ENCODE data around the gene DCAF7. TPM values are rescaled to one million over a fixed set of nuclear protein-coding genes. Genes with fewer than 3 reads are reported as not detected.
A peak's percentile ranks its signal among the peaks of the same experiment; 100 is the strongest.

The DCAF7 gene
- total and polyA plus RNA-seq, 4 donors: 13.2 to 24.0 (median 15.0) TPM

DNA sequence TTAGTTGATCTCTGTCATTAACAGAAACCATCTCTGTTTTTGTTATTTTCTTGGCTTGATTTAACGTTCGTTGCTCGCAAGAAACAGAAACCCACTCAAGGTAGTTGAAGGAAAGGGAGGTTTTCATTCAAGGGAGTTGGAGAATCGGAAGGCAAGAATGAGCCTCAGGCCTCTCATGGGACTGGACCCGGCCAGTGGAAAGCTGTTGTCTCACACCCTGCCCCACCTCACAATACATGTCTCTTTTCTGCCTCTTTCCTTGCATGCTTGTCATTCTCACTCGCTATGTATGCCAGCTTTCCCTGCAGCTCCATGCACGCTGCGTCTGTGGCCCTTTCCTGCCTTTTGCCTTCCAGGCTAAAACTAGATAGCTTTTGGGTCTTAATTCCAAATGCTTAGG lies 18.3 kb downstream of the DCAF7 start:
- H3K9ac ChIP-seq (ENCODE audit: low read depth in 1 of 2, low read length in 2 of 2): no peak overlapping the region
- TF ChIP-seq, protein P1, sequence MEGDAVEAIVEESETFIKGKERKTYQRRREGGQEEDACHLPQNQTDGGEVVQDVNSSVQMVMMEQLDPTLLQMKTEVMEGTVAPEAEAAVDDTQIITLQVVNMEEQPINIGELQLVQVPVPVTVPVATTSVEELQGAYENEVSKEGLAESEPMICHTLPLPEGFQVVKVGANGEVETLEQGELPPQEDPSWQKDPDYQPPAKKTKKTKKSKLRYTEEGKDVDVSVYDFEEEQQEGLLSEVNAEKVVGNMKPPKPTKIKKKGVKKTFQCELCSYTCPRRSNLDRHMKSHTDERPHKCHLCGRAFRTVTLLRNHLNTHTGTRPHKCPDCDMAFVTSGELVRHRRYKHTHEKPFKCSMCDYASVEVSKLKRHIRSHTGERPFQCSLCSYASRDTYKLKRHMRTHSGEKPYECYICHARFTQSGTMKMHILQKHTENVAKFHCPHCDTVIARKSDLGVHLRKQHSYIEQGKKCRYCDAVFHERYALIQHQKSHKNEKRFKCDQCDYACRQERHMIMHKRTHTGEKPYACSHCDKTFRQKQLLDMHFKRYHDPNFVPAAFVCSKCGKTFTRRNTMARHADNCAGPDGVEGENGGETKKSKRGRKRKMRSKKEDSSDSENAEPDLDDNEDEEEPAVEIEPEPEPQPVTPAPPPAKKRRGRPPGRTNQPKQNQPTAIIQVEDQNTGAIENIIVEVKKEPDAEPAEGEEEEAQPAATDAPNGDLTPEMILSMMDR (IDR thresholded peaks at IDR 0.05; ENCODE audit: low read depth, low read length, missing input control): no peak
- no peak for TF ChIP-seq SP1 (IDR thresholded peaks at IDR 0.05)
- no peaks in the 10 kb centered on the region for H3K36me3 ChIP-seq (ENCODE audit: control insufficient read depth in 4 of 4, insufficient read depth in 3 of 4, low read depth in 1 of 4, low read length in 3 of 4)
- H3K9me3 ChIP-seq (ENCODE audit: control insufficient read depth in 4 of 4, low read length in 3 of 4): no peaks in the 10 kb centered on the region
- no peak overlapping the region for H3K4me3 ChIP-seq (ENCODE audit: low read depth in 1 of 3, low read length in 3 of 3)
- no peak for DNase-seq (ENCODE audit: low spot score)
- H3K27ac ChIP-seq (ENCODE audit: low read depth in 1 of 2, low read length in 2 of 2): no peak overlapping the region
- no peaks in the 10 kb centered on the region for H3K27me3 ChIP-seq (ENCODE audit: control insufficient read depth in 4 of 4, insufficient read depth in 4 of 4, low read length in 3 of 4)
- WGBS: 94% methylated on average over 8 of the region's 8 CpGs
- peaks cover 0 to 10% (median 4%) of the 10 kb centered on the region in 4 donors for H3K4me1 ChIP-seq (ENCODE audit: control insufficient read depth in 4 of 4, insufficient read depth in 4 of 4, low read length in 3 of 4)

DNA sequence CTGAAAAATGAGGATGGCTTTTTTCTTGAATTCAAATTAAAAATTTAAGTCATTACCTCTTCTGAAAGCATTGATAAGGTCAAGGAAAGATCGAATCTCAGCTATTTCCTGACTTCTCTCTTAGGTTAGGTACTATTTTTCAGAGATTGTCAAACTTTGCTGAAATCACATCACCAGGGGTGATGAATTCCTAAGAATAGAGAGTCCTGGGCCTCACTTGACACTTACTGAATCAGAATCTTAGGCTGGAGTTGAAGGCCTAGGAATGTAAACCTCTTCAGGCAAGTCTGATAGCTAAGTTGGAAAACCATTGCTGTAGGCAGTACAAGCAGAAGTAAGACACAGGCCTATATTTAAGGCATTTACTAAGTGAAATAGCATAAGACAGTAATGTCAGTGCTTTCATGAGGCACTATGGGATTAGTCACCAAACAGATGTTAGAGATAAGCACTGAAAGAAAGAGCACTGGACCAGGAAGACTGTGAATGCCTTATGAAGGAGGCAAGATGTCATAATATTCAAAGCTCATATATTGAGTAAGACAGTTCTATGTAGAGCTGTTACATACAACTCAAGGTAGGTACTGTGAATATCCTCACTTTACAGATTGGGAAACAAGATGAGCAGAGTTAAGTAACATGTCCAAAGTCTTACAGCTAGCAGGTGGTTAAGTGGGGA lies 21.5 kb downstream of the DCAF7 start:
- TF ChIP-seq HNF4A (conservative IDR thresholded peaks at IDR 0.05) (peak; percentile 14 to 34), GABPA (IDR thresholded peaks at IDR 0.05 in 1 of 2, conservative IDR thresholded peaks at IDR 0.05 in 1 of 2) (no peak), HNF4G (IDR thresholded peaks at IDR 0.05) (no peak), NR2F2 (IDR thresholded peaks at IDR 0.05) (no peak)
- TF ChIP-seq, protein P1 (IDR thresholded peaks at IDR 0.05; ENCODE audit: low read depth, low read length, missing input control): no peak
- TF ChIP-seq, protein P2, sequence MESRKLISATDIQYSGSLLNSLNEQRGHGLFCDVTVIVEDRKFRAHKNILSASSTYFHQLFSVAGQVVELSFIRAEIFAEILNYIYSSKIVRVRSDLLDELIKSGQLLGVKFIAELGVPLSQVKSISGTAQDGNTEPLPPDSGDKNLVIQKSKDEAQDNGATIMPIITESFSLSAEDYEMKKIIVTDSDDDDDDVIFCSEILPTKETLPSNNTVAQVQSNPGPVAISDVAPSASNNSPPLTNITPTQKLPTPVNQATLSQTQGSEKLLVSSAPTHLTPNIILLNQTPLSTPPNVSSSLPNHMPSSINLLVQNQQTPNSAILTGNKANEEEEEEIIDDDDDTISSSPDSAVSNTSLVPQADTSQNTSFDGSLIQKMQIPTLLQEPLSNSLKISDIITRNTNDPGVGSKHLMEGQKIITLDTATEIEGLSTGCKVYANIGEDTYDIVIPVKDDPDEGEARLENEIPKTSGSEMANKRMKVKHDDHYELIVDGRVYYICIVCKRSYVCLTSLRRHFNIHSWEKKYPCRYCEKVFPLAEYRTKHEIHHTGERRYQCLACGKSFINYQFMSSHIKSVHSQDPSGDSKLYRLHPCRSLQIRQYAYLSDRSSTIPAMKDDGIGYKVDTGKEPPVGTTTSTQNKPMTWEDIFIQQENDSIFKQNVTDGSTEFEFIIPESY (IDR thresholded peaks at IDR 0.05): no peak
- DNase-seq (ENCODE audit: low spot score): no peak
- Histone ChIP-seq H3K27me3 (ENCODE audit: control insufficient read depth in 4 of 4, insufficient read depth in 4 of 4, low read length in 3 of 4) (no peaks in the 10 kb centered on the region), H3K9ac (ENCODE audit: low read depth in 1 of 2, low read length in 2 of 2) (no peak overlapping the region), H3K36me3 (ENCODE audit: control insufficient read depth in 4 of 4, insufficient read depth in 3 of 4, low read depth in 1 of 4, low read length in 3 of 4) (no peaks in the 10 kb centered on the region), H3K27ac (ENCODE audit: low read depth in 1 of 2, low read length in 2 of 2) (no peak overlapping the region), H3K4me3 (ENCODE audit: low read depth in 1 of 3, low read length in 3 of 3) (no peak overlapping the region), H3K9me3 (ENCODE audit: control insufficient read depth in 4 of 4, low read length in 3 of 4) (no peaks in the 10 kb centered on the region), H3K4me1 (ENCODE audit: control insufficient read depth in 4 of 4, insufficient read depth in 4 of 4, low read length in 3 of 4) (peaks cover 0 to 10% (median 4%) of the 10 kb centered on the region in 4 donors)
- WGBS: 93% methylated on average over 1 of the region's 1 CpG

DNA sequence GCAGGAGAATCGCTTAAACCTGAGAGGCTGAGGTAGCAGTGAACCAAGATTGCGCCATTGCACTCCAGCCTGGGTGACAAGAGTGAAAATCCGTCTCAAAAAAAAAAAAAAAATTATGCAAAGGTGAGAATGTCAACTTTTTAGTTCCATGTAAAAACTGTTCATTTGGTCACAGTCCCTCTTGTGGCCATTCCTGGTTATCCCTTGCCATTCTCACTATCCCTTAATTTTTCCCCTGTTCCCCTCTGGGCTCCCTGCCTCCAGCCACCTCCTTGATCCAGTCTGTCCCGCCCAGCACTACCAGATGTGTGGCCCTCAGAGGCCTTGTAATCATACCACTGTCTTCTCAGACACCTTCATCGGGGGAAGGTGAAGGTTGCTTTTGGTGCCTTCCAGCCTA lies 23.4 kb downstream of the DCAF7 start:
- H3K4me3 ChIP-seq (ENCODE audit: low read depth in 1 of 3, low read length in 3 of 3): no peak overlapping the region
- no peak overlapping the region for H3K9ac ChIP-seq (ENCODE audit: low read depth in 1 of 2, low read length in 2 of 2)
- TF ChIP-seq, protein P3, sequence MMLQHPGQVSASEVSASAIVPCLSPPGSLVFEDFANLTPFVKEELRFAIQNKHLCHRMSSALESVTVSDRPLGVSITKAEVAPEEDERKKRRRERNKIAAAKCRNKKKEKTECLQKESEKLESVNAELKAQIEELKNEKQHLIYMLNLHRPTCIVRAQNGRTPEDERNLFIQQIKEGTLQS (IDR thresholded peaks at IDR 0.05): no peak
- TF ChIP-seq, protein P1 (IDR thresholded peaks at IDR 0.05; ENCODE audit: low read depth, low read length, missing input control): peak; percentile 40
- TF ChIP-seq RAD21 (IDR thresholded peaks at IDR 0.05): peak; percentile 46 to 65
- WGBS: 82% methylated on average over 5 of the region's 5 CpGs
- no peaks in the 10 kb centered on the region for H3K27me3 ChIP-seq (ENCODE audit: control insufficient read depth in 4 of 4, insufficient read depth in 4 of 4, low read length in 3 of 4)
- no peaks in the 10 kb centered on the region for H3K36me3 ChIP-seq (ENCODE audit: control insufficient read depth in 4 of 4, insufficient read depth in 3 of 4, low read depth in 1 of 4, low read length in 3 of 4)
- DNase-seq (ENCODE audit: low spot score): no peak
- no peaks in the 10 kb centered on the region for H3K9me3 ChIP-seq (ENCODE audit: control insufficient read depth in 4 of 4, low read length in 3 of 4)
- H3K4me1 ChIP-seq (ENCODE audit: control insufficient read depth in 4 of 4, insufficient read depth in 4 of 4, low read length in 3 of 4): peaks cover 0 to 2% (median 0%) of the 10 kb centered on the region in 4 donors
- no peak overlapping the region for H3K27ac ChIP-seq (ENCODE audit: low read depth in 1 of 2, low read length in 2 of 2)
